GM19099 (cell line): ENCODE measurements around the gene QARS1.

Source experiments
- POLR2A ChIP-seq: IDR thresholded peaks from 3 replicates; pipeline ENCODE4 v1.6.1; 2011; ENCODE audit warnings: low read depth; ENCODE audit not compliant: insufficient read length; ENCODE audit errors: extremely low read depth

Gene QARS1

DNA sequence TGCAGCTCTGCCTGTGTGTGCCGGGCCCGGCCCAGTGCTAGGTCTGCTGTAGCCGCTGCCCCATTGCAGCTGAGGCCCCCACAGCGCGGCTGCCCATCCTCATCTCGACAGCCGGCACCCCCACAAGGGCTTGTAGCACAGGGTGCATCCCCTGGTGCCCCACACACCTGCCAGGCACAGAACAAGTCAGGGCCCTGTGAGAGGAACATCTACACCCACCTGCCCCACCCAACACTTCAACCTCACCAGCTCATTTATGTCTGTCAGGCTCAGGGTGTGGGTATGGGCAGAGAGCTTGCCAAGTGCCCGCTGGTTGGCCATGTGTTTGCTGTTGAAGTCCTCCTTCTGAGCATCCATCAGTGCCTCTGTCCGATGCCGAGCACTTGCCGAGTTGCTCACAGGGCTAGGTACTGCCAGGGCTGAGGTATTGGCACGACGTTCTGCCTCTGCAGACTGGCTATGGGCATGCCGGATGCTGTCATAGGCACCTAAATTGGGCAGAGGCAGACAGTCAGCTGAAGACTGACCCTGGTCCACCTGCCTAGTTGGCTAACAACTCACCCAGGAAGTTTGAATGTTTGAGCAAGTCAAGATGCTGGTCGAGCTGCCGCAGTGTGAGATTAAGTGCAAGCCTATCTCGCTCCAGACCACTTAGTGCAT lies 18.5 kb upstream of the QARS1 start:
- no peak for TF ChIP-seq POLR2A

DNA sequence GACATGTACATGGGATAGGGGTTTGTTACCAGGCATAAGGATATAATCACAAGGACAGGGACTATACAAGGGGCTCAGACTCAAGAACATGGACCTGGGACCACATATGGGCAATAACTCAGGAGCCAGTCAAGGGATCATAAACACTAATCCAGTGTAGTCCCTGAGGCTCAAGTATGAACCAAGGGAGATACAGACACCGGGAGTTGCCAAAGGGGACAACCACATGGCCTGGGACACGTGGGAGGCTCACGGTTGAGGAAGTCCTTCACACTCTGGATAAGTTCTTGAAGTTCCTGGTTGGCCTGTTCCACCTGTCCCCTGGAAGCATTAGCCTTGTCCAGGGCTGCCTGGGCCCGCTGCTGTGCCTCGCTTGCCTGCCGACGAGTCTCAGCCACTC lies 17.9 kb upstream of the QARS1 start:
- TF ChIP-seq POLR2A = no peak

DNA sequence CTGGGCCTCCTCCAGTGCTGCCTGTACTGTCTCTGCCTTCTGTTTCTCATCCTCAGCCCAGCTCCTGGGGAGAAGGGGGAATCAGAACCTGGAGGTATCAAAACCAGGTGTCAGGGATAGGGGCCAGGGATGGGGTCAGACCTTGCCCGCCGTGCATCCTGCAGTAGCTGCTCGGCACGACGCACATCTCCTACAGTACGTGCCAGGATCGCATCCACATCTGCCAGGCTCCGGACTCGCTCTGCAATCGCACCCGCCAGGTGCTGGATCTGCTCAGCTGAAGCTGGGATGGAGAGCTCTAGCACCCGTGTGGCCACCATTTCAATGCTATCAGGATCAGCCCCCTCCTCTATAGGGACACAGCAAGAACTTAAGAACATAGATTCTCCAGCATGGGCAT lies 17.5 kb upstream of the QARS1 start:
- TF ChIP-seq POLR2A = no peak

DNA sequence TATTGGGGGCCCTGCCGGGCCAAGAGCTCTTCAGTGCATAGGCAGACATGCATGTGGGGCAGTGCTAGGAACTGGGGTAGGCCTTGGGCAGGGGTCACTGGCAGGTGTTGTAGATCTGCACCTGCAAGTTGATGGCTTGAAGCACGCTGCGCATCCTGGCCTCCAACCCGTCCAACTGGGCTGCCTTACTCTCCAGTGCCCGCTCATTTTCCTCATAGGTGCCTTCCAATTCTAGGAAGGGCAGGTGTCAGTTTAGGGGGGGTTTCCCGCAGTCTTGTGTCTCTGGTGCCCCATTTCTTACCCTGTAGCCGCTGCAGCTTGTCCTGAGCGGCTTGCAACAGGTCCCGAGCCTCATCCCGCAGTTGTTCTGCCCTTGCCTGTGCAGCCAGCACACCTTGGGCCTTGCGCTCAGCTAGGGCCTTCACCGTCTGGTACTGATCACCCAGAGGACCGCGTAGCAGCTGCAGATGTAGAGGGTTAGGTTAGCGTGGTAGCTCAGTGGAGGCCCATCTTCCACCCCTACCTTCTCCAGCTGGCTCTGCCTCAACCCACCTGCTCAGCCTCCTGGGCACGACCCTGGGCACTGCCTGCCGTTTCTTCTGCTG lies 16.7 kb upstream of the QARS1 start:
- no peak for TF ChIP-seq POLR2A

DNA sequence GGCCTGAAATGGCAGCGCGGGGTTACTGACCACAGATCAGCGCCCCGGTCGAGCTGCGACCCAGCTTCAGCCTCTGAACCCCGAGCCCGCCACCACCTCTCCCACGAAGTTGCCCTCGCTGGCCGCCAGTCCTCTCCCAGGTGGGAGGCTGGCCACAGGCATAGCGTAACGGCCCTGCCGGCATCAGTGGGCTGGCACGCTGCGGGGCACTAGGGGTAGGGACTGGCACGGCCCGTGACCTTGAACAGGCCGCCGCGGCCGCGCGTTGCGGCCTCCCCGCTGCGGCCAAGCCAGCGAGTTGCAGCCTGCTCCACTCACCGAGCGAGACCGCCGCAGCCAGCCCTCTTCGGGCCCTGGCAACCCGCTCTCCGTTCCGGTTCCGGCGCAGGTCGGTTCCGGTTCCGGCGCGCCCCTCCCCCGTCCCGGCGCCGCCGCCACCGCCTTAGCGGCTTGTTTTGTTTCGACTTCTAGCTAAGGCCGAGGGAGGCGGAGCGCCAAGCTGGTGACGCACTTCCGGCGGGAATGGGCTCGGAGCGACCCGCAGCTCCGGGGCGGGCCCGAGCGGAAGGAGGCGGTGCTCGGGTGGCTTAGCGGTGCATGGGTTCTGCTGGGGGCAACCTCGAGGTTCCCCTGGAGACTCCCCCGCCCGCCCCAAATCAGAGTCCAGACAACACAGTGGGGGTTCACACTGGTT lies 16.0 kb upstream of the QARS1 start, which contains the start of gene USP19:
USP19 (minus strand) TSS at position 386 of the 694 bp plus-strand sequence. CDS start 1,678 bp downstream, outside the sequence.
- TF ChIP-seq POLR2A = peak; percentile 96

DNA sequence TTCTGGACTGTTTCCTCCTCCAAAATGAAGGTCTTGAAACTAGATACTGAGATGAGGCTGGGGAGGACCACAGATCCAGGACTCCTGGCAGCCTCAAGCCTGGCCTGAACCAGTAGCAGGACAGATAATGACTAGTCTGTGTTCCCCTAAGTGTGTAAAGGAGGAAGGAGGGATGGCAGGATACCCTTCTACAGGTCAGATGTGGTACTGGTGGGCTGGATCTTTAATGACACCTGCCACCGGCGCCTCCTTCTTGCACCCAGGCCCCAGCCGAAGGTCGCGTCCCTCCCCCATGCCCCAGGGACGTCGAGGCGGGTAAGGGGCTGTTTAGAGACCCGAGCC lies 15.5 kb upstream of the QARS1 start:
- no peak for TF ChIP-seq POLR2A

DNA sequence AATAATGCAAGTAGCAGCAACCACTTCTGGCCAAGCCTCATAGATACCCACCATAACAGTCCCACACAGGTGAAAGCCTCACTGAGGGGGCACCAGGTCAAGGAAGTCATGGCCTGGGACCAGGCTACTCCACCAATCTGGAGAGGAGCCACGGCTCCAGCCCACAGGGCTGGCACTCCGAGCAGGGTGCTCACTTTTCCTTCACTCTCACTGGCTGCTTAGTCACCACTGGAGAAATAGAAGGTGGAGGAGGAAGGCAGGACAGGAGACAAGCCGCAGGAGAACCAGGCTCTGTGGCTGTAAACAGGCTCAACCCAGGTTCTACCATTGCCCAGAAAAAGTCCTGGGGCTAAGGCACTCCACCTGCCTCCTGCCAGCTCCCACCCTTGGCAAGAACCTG lies 14.9 kb upstream of the QARS1 start:
- no peak for TF ChIP-seq POLR2A

DNA sequence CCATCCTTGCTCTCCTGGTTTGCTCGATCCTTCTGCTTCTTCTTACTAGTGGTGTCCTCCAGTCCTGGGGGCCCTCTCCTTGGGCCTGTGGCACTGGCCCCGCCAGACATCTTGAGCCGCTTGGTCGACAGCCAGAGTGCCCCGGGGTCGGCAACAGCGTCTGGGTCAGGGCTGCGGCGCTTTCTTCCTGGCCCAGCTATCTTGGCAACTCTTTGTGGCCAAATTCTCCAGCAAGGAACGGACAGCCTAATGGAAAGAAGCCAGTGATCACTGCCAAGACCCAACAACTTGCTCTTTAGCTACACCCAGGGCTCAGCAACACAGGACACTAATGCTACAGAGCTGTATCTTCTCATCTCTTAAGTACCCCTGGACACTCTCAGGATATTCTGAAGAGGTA lies 14.5 kb upstream of the QARS1 start:
- no peak for TF ChIP-seq POLR2A

DNA sequence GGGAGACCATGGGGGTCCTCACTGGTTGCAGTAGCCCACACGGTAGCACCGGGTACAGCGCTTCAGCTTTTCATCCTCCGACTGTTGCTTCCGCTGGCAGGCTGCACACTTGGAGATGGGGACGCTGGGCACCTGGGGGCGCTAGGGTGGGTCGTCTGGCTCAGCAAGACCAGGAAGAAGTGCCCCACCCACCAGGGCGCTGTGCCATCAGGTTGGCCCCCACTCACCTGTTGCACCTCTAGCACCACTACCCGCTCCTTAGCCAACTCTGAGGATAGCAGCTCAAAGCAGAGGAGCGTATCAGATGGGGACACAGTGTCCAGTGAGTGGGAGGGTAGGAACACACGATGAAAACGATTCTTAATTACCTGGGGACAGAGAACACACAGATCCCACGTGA lies 7.7 kb upstream of the QARS1 start:
- TF ChIP-seq POLR2A = no peak

DNA sequence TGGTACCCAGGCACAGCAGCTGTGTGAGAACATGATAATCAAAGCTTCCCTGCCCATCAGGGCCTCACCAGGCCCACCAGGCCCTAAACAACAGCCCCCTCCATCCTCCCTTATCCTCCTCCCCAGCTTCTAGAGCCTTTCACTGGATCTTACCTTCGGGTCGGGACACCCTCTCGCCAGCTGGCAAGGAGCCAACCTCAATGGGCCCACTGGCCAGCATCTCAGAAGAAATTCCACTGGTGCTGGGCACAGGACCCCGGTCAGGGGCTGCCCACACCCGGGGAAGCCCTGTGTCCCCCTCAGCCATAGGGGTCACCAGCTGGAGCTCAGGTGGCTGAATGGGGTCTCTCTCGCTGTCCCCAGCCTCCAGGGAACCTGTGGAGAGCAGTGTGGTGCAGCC lies 6.8 kb upstream of the QARS1 start:
- no peak for TF ChIP-seq POLR2A

DNA sequence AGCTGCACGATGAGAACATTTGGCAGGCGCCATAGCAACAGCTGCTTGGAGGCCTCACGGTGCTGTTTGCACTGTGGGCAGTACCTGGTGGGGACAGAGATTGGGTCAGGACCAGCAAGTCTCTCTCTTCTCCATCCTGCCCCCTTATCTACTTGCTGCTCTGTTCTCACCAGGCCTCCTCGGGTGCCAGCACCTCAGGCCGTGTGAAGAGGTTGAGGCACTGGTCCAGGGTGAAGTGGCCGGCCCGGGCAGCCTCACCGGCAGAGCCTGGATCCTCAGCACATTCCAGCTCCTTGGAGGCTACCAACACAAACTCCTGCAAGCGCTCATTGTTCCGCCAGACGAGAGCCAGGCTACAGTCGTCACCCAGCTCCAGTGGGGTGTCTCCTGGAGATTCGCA lies 6.2 kb upstream of the QARS1 start:
- no peak for TF ChIP-seq POLR2A

DNA sequence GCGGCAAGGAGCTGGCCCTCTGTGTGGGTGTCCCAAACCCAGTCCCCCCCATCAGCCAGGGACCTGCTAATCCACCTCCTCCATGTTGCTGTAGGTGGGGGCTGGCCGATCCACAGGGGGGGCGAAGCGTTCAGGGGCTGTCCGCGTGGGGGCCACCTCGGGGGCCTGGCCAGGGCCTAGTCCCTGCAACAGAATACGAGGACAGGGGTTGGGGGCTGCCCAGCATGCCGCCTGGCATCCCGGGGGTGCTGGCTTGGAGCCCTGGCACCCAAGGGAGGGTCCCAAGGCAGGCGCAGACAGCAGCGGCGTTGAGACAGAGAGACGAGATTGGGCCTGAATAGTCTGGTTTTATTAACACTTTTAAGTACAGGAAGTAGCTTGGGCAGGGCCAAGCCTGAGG lies 3.8 kb upstream of the QARS1 start:
- TF ChIP-seq POLR2A = no peak

DNA sequence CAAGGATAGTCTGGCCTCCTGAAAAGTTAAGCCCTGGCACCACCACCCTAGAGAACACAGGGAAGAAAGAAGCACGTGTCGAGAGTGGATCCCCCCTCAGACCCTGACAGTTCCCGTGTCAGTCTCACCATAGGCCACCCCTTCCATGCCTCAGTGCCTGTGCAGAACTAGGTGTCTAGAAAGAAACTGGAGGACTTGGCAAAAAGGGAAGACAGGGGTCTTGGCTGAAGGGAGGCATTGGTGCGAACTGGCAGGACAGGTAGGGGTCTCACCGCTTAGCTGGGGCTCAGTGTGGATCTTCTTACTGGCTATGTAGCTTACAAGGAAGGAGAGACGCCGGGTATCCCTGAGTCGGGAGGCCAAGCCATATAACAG lies 518 bp downstream of the QARS1 start:
- TF ChIP-seq POLR2A = no peak

DNA sequence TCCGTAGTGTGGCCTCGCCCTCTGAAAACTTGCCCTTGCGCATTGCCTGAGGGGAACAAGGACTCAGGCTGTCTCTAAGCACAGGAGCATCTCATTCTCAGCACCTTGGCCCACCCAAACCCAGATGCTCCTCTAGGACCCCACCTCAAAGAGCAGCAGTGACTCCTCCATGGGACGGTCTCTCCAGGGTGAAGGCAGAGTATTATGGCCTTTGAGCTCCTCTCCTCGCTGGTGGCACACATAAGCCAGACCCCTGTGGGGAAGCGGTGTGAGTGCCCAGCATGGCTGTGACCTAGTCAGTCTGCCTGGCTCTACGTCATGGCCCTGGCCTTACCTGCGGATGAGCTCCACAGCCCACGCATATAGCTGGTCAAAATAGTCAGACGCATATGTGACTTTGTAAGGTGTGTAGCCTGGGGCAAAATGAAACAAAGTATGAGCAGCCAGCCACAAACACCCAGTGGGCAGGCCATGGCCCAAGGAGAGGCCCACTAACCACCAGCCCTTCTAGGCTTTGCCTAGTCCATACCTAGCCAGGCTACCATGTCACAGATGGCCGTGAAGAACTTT lies 4.4 kb downstream of the QARS1 start:
- TF ChIP-seq POLR2A = no peak

DNA sequence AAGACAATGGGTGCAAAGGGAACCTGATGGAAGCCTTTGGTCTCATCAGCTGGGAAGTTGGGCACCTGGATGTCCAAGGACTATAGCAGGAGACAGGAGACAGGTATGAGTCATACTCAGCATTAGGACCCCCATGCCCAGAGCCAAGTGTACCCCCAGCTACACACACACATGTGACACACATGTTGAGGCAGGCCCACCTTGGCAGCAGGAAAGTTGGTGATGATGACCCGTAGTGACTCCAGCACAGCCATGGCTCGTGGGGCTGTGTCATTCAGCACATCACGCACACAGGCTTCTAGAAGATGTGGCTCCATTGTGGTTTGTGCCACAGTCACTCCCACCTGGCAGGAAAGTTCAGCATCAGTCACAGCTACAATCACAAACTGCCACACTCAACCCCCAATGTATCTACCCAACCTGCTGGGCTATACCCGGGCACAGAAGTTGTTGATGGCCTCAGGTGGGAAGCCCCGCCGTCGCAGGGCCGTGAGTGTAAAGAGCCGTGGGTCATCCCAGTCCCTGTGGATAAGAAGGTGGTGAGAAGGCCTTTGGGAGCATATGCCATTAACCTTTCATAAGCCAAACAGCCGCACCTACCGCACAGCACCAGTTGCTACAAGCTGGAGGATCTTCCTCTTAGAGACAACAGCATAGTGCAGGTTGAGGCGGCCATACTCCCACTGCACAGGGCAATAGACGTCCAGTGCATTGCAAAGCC lies 5.5 kb downstream of the QARS1 start:
- TF ChIP-seq POLR2A = no peak
